OCI-LY1 (cell line): ENCODE data around the gene CPNE7.

Experiments used
- H2AFZ ChIP-seq: fragments of 200-600 bp; sonication (generic), shearing (Covaris generic); 2 replicates; pipeline ENCODE4 v1.6.0; 2014; ENCODE audit warnings: antibody characterized with exemption, mild to moderate bottlenecking, low read length
- H3F3A ChIP-seq: fragments of 200-600 bp; sonication (generic), shearing (Covaris generic); 2 replicates; pipeline ENCODE4 v1.6.0; 2014; ENCODE audit warnings: mild to moderate bottlenecking, antibody characterized with exemption, low read length, moderate library complexity; ENCODE audit not compliant: insufficient read depth
- H3K27ac ChIP-seq: fragments of 200-600 bp; sonication (generic); 2 replicates; pipeline ENCODE4 v1.5.1; 2014; ENCODE audit warnings: low read length, mixed run types, mild to moderate bottlenecking, low read depth; ENCODE audit not compliant: poor library complexity, severe bottlenecking
- H3K27me3 ChIP-seq: fragments of 200-600 bp; sonication (generic); 2 replicates; pipeline ENCODE4 v1.6.0; 2014; ENCODE audit warnings: antibody characterized with exemption, mild to moderate bottlenecking, low read length, moderate library complexity; ENCODE audit not compliant: insufficient read depth
- H3K36me3 ChIP-seq: fragments of 200-600 bp; sonication (generic); 2 replicates; pipeline ENCODE4 v1.6.1; 2014; ENCODE audit warnings: mild to moderate bottlenecking, antibody characterized with exemption, low read length, moderate library complexity, mixed read lengths; ENCODE audit not compliant: insufficient read depth
- H3K4me1 ChIP-seq: fragments of 200-600 bp; sonication (generic); 2 replicates; pipeline ENCODE4 v1.5.1; 2014; ENCODE audit warnings: mild to moderate bottlenecking, low read length, moderate library complexity; ENCODE audit not compliant: insufficient read depth, severe bottlenecking
- H3K4me2 ChIP-seq: fragments of 200-600 bp; sonication (generic), shearing (Covaris generic); 2 replicates; pipeline ENCODE4 v1.6.1; 2014; ENCODE audit warnings: low read length
- H3K4me3 ChIP-seq: fragments of 200-600 bp; sonication (generic); 2 replicates; pipeline ENCODE4 v1.5.1; 2014; ENCODE audit warnings: low read length, low read depth, mild to moderate bottlenecking, mixed read lengths; ENCODE audit not compliant: poor library complexity, severe bottlenecking
- H3K79me2 ChIP-seq: fragments of 200-600 bp; shearing (Covaris generic); 2 replicates; pipeline ENCODE4 v1.6.1; 2016; ENCODE audit warnings: mixed run types, low read length, mixed read lengths; ENCODE audit not compliant: insufficient read depth
- H3K9ac ChIP-seq: fragments of 200-600 bp; sonication (generic), shearing (Covaris generic); 2 replicates; pipeline ENCODE4 v1.6.1; 2014; ENCODE audit warnings: mild to moderate bottlenecking, low read length, mixed read lengths
- H3K9me2 ChIP-seq: fragments of 200-600 bp; sonication (generic), shearing (Covaris generic); 2 replicates; pipeline ENCODE4 v1.6.1; 2014; ENCODE audit warnings: low read depth, mild to moderate bottlenecking, low read length, mixed read lengths
- H3K9me3 ChIP-seq: fragments of 200-600 bp; shearing (Covaris generic); 2 replicates; pipeline ENCODE4 v1.6.1; 2014; ENCODE audit warnings: low read length, mixed read lengths
- H4K20me1 ChIP-seq: fragments of 200-600 bp; sonication (generic), shearing (Covaris generic); 2 replicates; pipeline ENCODE4 v1.6.0; 2016; ENCODE audit warnings: mild to moderate bottlenecking, low read length; ENCODE audit not compliant: insufficient read depth
- EZH2 ChIP-seq: fragments of 200-600 bp; sonication (generic), shearing (Covaris generic); IDR thresholded peaks from 2 replicates; pipeline ENCODE4 v1.8.0; 2017; ENCODE audit warnings: borderline replicate concordance, mixed run types, mild to moderate bottlenecking, antibody characterized with exemption, low read length, moderate library complexity, mixed read lengths
- TF ChIP-seq, protein P1 (sequence below): fragments of 200-600 bp; sonication (generic), shearing (Covaris generic); IDR thresholded peaks from 2 replicates; pipeline ENCODE4 v1.5.1; 2017; ENCODE audit warnings: mild to moderate bottlenecking, antibody characterized with exemption, low read length, moderate library complexity, mixed read lengths

CPNE7 gene

DNA sequence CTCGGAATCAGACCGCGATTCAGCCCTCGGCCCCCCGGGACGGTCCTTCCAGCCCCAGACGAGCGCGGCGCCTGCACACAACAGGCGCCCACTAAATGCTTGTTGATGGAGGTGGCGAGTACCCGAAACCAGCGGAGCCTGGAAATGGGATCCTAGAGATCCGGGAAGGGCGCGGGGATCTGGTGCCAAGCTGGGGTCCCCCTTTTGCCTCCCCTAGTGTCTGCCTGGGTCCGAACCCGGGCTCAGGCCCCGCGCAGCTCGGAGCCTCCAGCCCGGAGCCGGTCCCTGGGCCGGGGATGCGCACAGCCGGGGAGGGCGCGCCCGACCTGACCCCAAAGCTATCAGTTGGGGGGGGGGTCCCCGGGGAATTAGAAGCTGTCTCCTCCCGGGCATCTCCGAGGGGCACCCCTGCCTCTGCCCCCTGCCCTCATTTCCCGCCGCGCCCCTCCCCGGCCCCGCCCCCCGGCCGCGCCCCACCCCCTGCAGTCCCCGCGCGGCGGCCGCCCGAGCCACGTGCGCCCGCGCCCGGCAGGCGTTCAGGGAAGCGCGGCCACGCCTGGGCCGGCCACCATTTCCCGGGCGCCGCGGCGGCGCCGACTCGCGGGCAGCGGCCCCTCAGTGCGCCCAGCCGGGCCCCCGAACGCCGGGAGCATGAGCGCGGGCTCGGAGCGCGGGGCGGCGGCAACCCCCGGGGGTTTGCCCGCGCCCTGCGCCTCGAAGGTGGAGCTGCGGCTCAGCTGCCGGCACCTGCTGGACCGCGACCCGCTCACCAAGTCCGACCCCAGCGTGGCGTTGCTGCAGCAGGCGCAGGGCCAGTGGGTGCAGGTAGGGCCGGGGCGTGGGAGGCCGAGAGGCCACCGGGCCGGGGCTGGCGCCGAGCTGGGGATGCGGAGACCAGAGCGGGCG lies at the start of gene CPNE7:
Gene CPNE7, plus strand, starts transcription at position 512 of the 906 bp plus-strand sequence. Its CDS starts 140 bp downstream, at position 652.
- TF ChIP-seq, protein P1, sequence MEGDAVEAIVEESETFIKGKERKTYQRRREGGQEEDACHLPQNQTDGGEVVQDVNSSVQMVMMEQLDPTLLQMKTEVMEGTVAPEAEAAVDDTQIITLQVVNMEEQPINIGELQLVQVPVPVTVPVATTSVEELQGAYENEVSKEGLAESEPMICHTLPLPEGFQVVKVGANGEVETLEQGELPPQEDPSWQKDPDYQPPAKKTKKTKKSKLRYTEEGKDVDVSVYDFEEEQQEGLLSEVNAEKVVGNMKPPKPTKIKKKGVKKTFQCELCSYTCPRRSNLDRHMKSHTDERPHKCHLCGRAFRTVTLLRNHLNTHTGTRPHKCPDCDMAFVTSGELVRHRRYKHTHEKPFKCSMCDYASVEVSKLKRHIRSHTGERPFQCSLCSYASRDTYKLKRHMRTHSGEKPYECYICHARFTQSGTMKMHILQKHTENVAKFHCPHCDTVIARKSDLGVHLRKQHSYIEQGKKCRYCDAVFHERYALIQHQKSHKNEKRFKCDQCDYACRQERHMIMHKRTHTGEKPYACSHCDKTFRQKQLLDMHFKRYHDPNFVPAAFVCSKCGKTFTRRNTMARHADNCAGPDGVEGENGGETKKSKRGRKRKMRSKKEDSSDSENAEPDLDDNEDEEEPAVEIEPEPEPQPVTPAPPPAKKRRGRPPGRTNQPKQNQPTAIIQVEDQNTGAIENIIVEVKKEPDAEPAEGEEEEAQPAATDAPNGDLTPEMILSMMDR: no peak
- TF ChIP-seq EZH2: no peak
- Histone ChIP-seq H3K4me2 (peak within 1 kb of the TSS; percentile 28), H3K9me2 (no peaks in the 10 kb centered on the region), H2AFZ (no peak within 1 kb of the TSS), H3K4me3 (peak within 1 kb of the TSS; percentile 35), H3K27me3 (peaks cover 21% of the 10 kb centered on the region), H3K36me3 (no peaks in the 10 kb centered on the region), H3K4me1 (peaks cover 7% of the 10 kb centered on the region), H3K9ac (no peak within 1 kb of the TSS), H3K79me2 (no peaks in the 10 kb centered on the region), H3K27ac (no peak within 1 kb of the TSS), H3K9me3 (no peaks in the 10 kb centered on the region), H4K20me1 (no peaks in the 10 kb centered on the region), H3F3A (no peaks in the 10 kb centered on the region)

DNA sequence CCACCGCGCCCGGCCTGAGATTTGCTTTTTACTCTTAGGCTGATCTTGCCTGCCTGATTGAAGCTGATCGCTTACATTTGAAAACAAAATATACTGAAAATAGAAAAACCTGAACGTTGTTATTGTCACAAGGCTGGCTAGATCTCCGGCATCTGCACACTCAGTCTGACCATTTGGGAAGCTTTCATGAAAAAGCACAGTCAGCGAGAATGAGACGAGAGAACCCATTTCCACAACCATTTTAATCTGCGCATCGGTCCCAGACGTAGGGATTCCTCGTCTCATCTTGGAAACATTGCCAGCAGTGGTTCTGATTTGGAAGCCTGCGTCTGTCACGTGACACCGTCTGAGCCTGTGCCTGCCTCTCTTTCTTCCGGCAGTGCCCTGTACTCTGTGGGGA lies 46.5 kb upstream of the CPNE7 start:
- Histone ChIP-seq H3K9me2 (no peaks in the 10 kb centered on the region), H3K4me1 (peaks cover 24% of the 10 kb centered on the region), H3K9me3 (no peaks in the 10 kb centered on the region), H3K9ac (no peak overlapping the region), H2AFZ (no peak overlapping the region), H3K27me3 (no peaks in the 10 kb centered on the region), H3K36me3 (peaks cover 85% of the 10 kb centered on the region), H3K79me2 (no peaks in the 10 kb centered on the region), H4K20me1 (no peaks in the 10 kb centered on the region), H3F3A (no peaks in the 10 kb centered on the region), H3K27ac (no peak overlapping the region), H3K4me2 (no peak overlapping the region), H3K4me3 (no peak overlapping the region)
- TF ChIP-seq EZH2: no peak
- TF ChIP-seq, protein P1: no peak

DNA sequence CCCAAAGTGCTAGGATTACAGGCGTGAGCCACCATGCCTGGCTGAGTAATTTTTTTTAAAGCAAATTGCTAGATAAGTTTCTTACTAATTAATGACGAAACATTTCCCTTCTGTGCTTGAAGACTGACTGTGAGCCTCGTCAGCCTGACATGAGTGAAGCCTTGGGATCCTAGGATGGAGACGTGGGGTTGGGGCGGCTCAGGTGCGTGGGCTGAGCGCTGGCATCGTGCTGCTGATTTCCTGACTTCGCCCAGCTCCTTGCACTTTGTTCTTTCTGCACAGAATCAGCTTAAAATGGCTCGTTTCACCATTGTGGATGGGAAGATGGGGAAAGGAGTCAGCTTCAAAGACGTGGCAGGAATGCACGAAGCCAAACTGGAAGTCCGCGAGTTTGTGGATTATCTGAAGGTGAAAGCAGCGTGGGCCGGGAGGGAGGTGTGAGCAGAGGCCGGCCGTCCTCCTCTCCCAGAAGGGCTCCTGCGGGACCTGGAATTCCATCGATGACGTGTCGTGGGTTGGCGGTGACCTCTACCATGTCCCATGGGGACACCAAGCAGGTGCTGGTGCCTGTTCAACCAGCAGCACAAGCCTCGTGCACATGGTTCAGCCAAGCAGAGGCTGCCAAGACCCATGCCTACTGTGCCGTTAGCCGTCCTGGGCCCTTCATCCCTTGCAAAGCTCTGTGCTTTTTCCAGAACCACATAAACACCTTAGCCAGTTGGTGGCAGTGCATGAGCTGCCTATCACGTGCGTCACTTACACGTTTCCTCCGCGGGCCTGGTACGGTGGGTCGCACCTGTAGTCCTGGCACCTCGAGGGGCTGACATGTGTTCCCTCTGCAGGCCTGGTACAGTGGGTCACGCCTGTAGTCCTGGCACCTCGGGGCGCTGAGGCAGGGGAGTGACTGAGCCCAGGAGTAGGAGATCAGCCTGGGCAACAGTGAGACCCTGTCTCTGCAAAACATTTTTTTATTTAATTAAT lies 44.9 kb upstream of the CPNE7 start:
- Histone ChIP-seq H3K4me3 (no peak overlapping the region), H3K4me1 (peaks cover 22% of the 10 kb centered on the region), H3K27me3 (no peaks in the 10 kb centered on the region), H3K79me2 (no peaks in the 10 kb centered on the region), H2AFZ (no peak overlapping the region), H3F3A (no peaks in the 10 kb centered on the region), H4K20me1 (no peaks in the 10 kb centered on the region), H3K36me3 (peaks cover 89% of the 10 kb centered on the region), H3K4me2 (no peak overlapping the region), H3K9ac (no peak overlapping the region), H3K9me3 (no peaks in the 10 kb centered on the region), H3K27ac (no peak overlapping the region), H3K9me2 (no peaks in the 10 kb centered on the region)
- no peak for TF ChIP-seq EZH2
- TF ChIP-seq, protein P1: no peak
